HepG2 (cell line): ENCODE data around the gene SGIP1. TPM values are rescaled to one million over a fixed set of nuclear protein-coding genes. Genes with fewer than 3 reads are reported as not detected.

Experiments
- ATAC-seq: fragments of 200-7000 bp; cut with Tn5 transposase; 3 replicates; pipeline ENCODE4 v1.9.1; 2020; ENCODE audit warnings: mild to moderate bottlenecking, moderate library complexity
- BruUV-seq: library from RNA; stranded (reverse); fragments of 400-500 nt; replicated peaks from 2 replicates; lab custom pipeline; 2021; lab: Mats Ljungman, UMichigan
- CTCF ChIA-PET: fragments of 300-600 bp; formaldehyde crosslinking; extraction: SDS; loops from one replicate; lab custom pipeline; 2021; ENCODE audit warnings: low total read pairs, inconsistent platforms, low intra/inter-chr PET ratio; lab: Yijun Ruan, JAX
- POLR2A ChIA-PET: fragments of 350-600 bp; sonication (Branson Sonifier 250); formaldehyde crosslinking; loops from one replicate; lab custom pipeline; 2020; ENCODE audit warnings: antibody characterized with exemption, inconsistent platforms; lab: Yijun Ruan, JAX
- DNase-seq: peaks from one replicate; pipeline ENCODE4 v3.0.0-alpha.2; 2015; ENCODE audit warnings: low spot score
- FAIRE-seq: peaks from 3 replicates; lab custom pipeline; 2011; peaks lifted over from hg19 to GRCh38; lab: Jason Lieb, UNC
- H2AFZ ChIP-seq: one replicate; pipeline ENCODE4 v1.6.1; 2011; ENCODE audit warnings: low read length, inconsistent platforms
- H3K27ac ChIP-seq: fragments of 300-600 bp; 3 replicates; pipeline ENCODE4 v1.8.0; 2011; ENCODE audit warnings: mixed run types, mild to moderate bottlenecking, mixed read lengths, low read length, inconsistent platforms; ENCODE audit not compliant: insufficient read depth; ENCODE audit errors: extremely low read length
- H3K27me3 ChIP-seq, 2 experiments: fragments of 200-600 bp in 1 of 2; 2 replicates in 1 of 2; 3 replicates in 1 of 2; pipeline versions ENCODE4 v1.6.0 to v1.8.0; 2011; ENCODE audit warnings: low read length in 2 of 2, mild to moderate bottlenecking in 2 of 2, moderate library complexity in 2 of 2, inconsistent platforms in 1 of 2; ENCODE audit not compliant: insufficient read depth in 2 of 2, control insufficient read depth in 1 of 2
- H3K36me3 ChIP-seq, 2 experiments: fragments of 200-600 bp in 1 of 2; replicated peaks in 1 of 2; 2 replicates in 1 of 2; 3 replicates in 1 of 2; pipeline versions ENCODE4 v1.5.1 to v1.8.0; 2011; ENCODE audit warnings: low read length in 2 of 2, inconsistent platforms in 1 of 2; ENCODE audit not compliant: insufficient read depth in 2 of 2, control insufficient read depth in 1 of 2
- H3K4me1 ChIP-seq: 2 replicates; pipeline ENCODE4 v1.5.1; 2012; ENCODE audit warnings: low read length, inconsistent platforms; ENCODE audit not compliant: insufficient read depth
- H3K4me2 ChIP-seq: 2 replicates; pipeline ENCODE4 v1.6.0; 2011; ENCODE audit warnings: low read depth, low read length, inconsistent platforms
- H3K4me3 ChIP-seq, 3 experiments: fragments of 200-600 bp in 1 of 3; sonication (generic), shearing (Covaris generic) in 1 of 3; replicated peaks in 1 of 3; 2 replicates each; pipeline ENCODE4 v1.5.1; 2011 to 2016; ENCODE audit warnings: low read length in 3 of 3, inconsistent platforms in 2 of 3, low read depth in 2 of 3, mild to moderate bottlenecking in 2 of 3, control low read depth in 1 of 3, mixed read lengths in 1 of 3; ENCODE audit not compliant: insufficient read depth in 1 of 3
- H3K79me2 ChIP-seq: one replicate; pipeline ENCODE4 v1.6.1; 2011; ENCODE audit warnings: low read length, inconsistent platforms; ENCODE audit not compliant: insufficient read depth
- H3K9ac ChIP-seq: 2 replicates; pipeline ENCODE4 v1.6.0; 2011; ENCODE audit warnings: mild to moderate bottlenecking, low read depth, low read length, inconsistent platforms; ENCODE audit not compliant: insufficient read depth
- H3K9me3 ChIP-seq: 2 replicates; pipeline ENCODE4 v1.5.1; 2012; ENCODE audit warnings: mild to moderate bottlenecking, low read length
- H4K20me1 ChIP-seq: 2 replicates; pipeline ENCODE4 v1.6.0; 2011; ENCODE audit warnings: inconsistent platforms, mild to moderate bottlenecking, low read length, moderate library complexity; ENCODE audit not compliant: insufficient read depth
- NR2F1 ChIP-seq, 2 experiments: fragments of 450-650 bp in 1 of 2; formaldehyde crosslinking in 1 of 2; IDR thresholded peaks; 2 replicates each; pipeline versions ENCODE4 v1.5.0 to v1.6.1; 2016 to 2020; ENCODE audit warnings: mild to moderate bottlenecking in 1 of 2, missing compliant biosample characterization in 1 of 2, missing genetic modification reagents in 1 of 2, moderate library complexity in 1 of 2
- RBFOX2 ChIP-seq: fragments of 200-400 bp; formaldehyde crosslinking; IDR thresholded peaks from 2 replicates; pipeline ENCODE4 v1.6.1; 2017; ENCODE audit warnings: low read depth, mild to moderate bottlenecking, low read length
- SNRNP70 ChIP-seq: fragments of 200-400 bp; formaldehyde crosslinking; IDR thresholded peaks from 2 replicates; pipeline ENCODE4 v1.6.1; 2017; ENCODE audit warnings: mild to moderate bottlenecking, low read depth, low read length, moderate library complexity
- SPEN ChIP-seq: sonication (generic); formaldehyde crosslinking; IDR thresholded peaks from 2 replicates; pipeline ENCODE4 v1.5.1; 2020; ENCODE audit warnings: low read depth, mild to moderate bottlenecking, missing genetic modification reagents
- ZBTB14 ChIP-seq: sonication (generic); formaldehyde crosslinking; IDR thresholded peaks from 2 replicates; pipeline ENCODE4 v1.4.0; 2020; ENCODE audit warnings: missing genetic modification reagents
- ZBTB26 ChIP-seq: IDR thresholded peaks from 2 replicates; pipeline ENCODE4 v1.6.1; 2016; ENCODE audit warnings: missing compliant biosample characterization, missing genetic modification reagents, borderline replicate concordance
- ZBTB42 ChIP-seq: sonication (generic); formaldehyde crosslinking; IDR thresholded peaks from 2 replicates; pipeline ENCODE4 v1.5.0; 2020; ENCODE audit warnings: mild to moderate bottlenecking, missing genetic modification reagents
- ZNF274 ChIP-seq: sonication (generic); formaldehyde crosslinking; IDR thresholded peaks from 2 replicates; pipeline ENCODE4 v1.5.1; 2020; ENCODE audit warnings: mild to moderate bottlenecking, missing genetic modification reagents
- ZNF318 ChIP-seq: sonication (generic); formaldehyde crosslinking; IDR thresholded peaks from 2 replicates; pipeline ENCODE4 v1.4.0; 2020; ENCODE audit warnings: mild to moderate bottlenecking, missing genetic modification reagents
- ZNF326 ChIP-seq: sonication (generic); formaldehyde crosslinking; IDR thresholded peaks from 2 replicates; pipeline ENCODE4 v1.4.0; 2020; ENCODE audit warnings: missing genetic modification reagents, borderline replicate concordance
- ZNF558 ChIP-seq: sonication (generic); formaldehyde crosslinking; IDR thresholded peaks from 2 replicates; pipeline ENCODE4 v1.9.0; 2022; ENCODE audit warnings: mild to moderate bottlenecking, missing genetic modification reagents, borderline replicate concordance
- ZNF770 ChIP-seq: sonication (generic); formaldehyde crosslinking; IDR thresholded peaks from 2 replicates; pipeline ENCODE4 v1.5.0; 2020; ENCODE audit warnings: mild to moderate bottlenecking, missing genetic modification reagents
- WGBS: methylation state at CpG from one replicate; pipeline ENCODE4 v1.1.6; 2017; ENCODE audit warnings: low lambda C conversion rate; 5-methylcytosine and 5-hydroxymethylcytosine counted together
- in situ Hi-C: cut with HindIII; loops from 2 replicates; pipeline ENCODE4 v1.10.0; 2017; ENCODE audit warnings: low pct_unique_long_range_greater_than_20kb; ENCODE audit not compliant: extremely low pct_ligation_motif_present
- intact Hi-C: fragments of 100-400 bp; cut with micrococcal nuclease; formaldehyde crosslinking; loops from one replicate; pipeline ENCODE4 v1.10.0; 2022; ENCODE audit not compliant: unreplicated experiment
- polyA plus RNA-seq, 8 experiments: library from polyadenylated mRNA; depleted of rRNA in 3 of 8; stranded (reverse) in 7 of 8; unstranded in 1 of 8; fragments of >200 nt; fragmentation: Illumina TruSeq in 4 of 8; extraction: Trizol in 4 of 8; gene quantifications; 2 replicates each; pipeline versions ENCODE4 v1.2.1 to v1.2.3, GENCODE V29; 2011 to 2016; ENCODE audit warnings: low read depth in 4 of 8, missing spikeins in 1 of 8, mixed read lengths in 1 of 8; ENCODE audit not compliant: insufficient read depth in 1 of 8
- total RNA-seq, 5 experiments: library from RNA; depleted of rRNA; stranded (reverse); fragments of >200 nt; fragmentation: Illumina TruSeq; extraction: Trizol; gene quantifications; 2 replicates each; pipeline ENCODE4 v1.2.3, GENCODE V29; 2016; ENCODE audit warnings: low read depth in 1 of 5

SGIP1 gene
- total and polyA plus RNA-seq, 2 of the 13 experiments (the other 11 are each of a cell fraction or from before 2014, with no cell fraction given), result not detected

- Histone ChIP-seq H3K4me3 (no peak overlapping the region), H2AFZ (no peak overlapping the region), H3K9me3 (no peaks in the 10 kb centered on the region), H3K79me2 (no peaks in the 10 kb centered on the region), H3K9ac (no peak overlapping the region), H4K20me1 (no peaks in the 10 kb centered on the region), H3K36me3 (no peaks in the 10 kb centered on the region), H3K4me1 (no peaks in the 10 kb centered on the region), H3K27ac (no peak overlapping the region), H3K4me2 (no peak overlapping the region), H3K27me3 (no peaks in the 10 kb centered on the region)
- ChIA-PET CTCF (no interaction called here), POLR2A (no interaction called here)
- WGBS, result 0% methylated on average over 1 of the region's 1 CpG
- no peak for FAIRE-seq
- intact Hi-C loops (no loop called here), in situ Hi-C loops (no loop called here)
- BruUV-seq, result no TSS peak
- no peak for DNase-seq
- no peak for ATAC-seq
- TF ChIP-seq NR2F1 (CRISPR knock-in tag; IDR thresholded peaks at IDR 0.05), result no peak
- TF ChIP-seq ZBTB42 (CRISPR knock-in tag), result no peak
- TF ChIP-seq ZBTB26 (CRISPR knock-in tag), result no peak
- no peak for TF ChIP-seq ZNF318 (CRISPR knock-in tag)
- TF ChIP-seq ZNF326 (CRISPR knock-in tag), result no peak
- TF ChIP-seq ZNF274 (CRISPR knock-in tag), result no peak
- TF ChIP-seq ZBTB14 (CRISPR knock-in tag), result no peak
- TF ChIP-seq ZNF558 (CRISPR knock-in tag), result no peak
- no peak for TF ChIP-seq SPEN (CRISPR knock-in tag)
- no peak for TF ChIP-seq SNRNP70
- TF ChIP-seq RBFOX2, result no peak
- no peak for TF ChIP-seq ZNF770 (CRISPR knock-in tag)
These were observed 39.5 kb upstream of the SGIP1 start for GRCh38 chr1:66494482-66494881.
